ENCODE data around the gene TNPO1. TPM values are rescaled to one million over a fixed set of nuclear protein-coding genes. Genes with fewer than 3 reads are reported as not detected.

The TNPO1 gene
- polyA plus RNA-seq, 2 of the 4 experiments (the other 2 are of a cell fraction), result 199 to 350 TPM

DNA sequence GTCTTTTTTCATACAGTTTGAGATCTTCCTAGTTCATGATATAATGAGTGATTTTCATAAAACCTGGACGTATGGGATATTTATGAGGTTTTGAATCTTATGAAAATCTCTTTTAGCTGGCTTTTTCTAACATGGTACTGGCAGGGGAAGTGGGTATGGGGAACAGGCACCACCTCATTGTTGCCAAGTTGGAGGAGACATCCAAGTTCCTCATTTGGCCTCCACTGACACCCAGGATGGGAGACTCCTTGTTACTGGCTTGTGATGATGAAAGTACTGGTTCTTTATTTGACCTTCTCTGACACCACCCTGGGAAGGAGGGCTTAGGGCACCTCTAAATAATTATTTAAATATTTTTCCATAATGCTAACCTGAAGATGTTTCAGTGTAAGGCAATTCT lies 4.0 kb upstream of the TNPO1 start:
- Histone ChIP-seq H3K4me2 (no peak overlapping the region), H3K4me3 (no peak overlapping the region), H3K27ac (no peak overlapping the region), H3K4me1 (peaks cover 6% of the 10 kb centered on the region; the same call in 2 of the 3 replicates), H3K9me3 (peaks cover 11% of the 10 kb centered on the region)
- TF ChIP-seq, protein P1, sequence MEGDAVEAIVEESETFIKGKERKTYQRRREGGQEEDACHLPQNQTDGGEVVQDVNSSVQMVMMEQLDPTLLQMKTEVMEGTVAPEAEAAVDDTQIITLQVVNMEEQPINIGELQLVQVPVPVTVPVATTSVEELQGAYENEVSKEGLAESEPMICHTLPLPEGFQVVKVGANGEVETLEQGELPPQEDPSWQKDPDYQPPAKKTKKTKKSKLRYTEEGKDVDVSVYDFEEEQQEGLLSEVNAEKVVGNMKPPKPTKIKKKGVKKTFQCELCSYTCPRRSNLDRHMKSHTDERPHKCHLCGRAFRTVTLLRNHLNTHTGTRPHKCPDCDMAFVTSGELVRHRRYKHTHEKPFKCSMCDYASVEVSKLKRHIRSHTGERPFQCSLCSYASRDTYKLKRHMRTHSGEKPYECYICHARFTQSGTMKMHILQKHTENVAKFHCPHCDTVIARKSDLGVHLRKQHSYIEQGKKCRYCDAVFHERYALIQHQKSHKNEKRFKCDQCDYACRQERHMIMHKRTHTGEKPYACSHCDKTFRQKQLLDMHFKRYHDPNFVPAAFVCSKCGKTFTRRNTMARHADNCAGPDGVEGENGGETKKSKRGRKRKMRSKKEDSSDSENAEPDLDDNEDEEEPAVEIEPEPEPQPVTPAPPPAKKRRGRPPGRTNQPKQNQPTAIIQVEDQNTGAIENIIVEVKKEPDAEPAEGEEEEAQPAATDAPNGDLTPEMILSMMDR (IDR thresholded peaks at IDR 0.05), result no peak
- TF ChIP-seq HOXB5 (CRISPR knock-in tag; IDR thresholded peaks at IDR 0.05) (no peak), KDM5A (IDR thresholded peaks at IDR 0.05) (no peak), RARB (CRISPR knock-in tag; IDR thresholded peaks at IDR 0.05) (no peak), EHMT2 (IDR thresholded peaks at IDR 0.05; ENCODE audit: low read depth) (no peak), ZSCAN20 (CRISPR knock-in tag; IDR thresholded peaks at IDR 0.05) (no peak), HOXB13 (CRISPR knock-in tag; IDR thresholded peaks at IDR 0.05; ENCODE audit: low read depth) (no peak), NR3C1 (IDR thresholded peaks at IDR 0.05) (no peak), PHF8 (IDR thresholded peaks at IDR 0.05; ENCODE audit: borderline replicate concordance, low read depth) (no peak), SREBF2 (IDR thresholded peaks at IDR 0.05) (no peak), ZC3H11A (IDR thresholded peaks at IDR 0.05) (no peak), RNF2 (IDR thresholded peaks at IDR 0.05; ENCODE audit: borderline replicate concordance, low read depth) (no peak), GATA3 (IDR thresholded peaks at IDR 0.05; ENCODE audit: borderline replicate concordance) (no peak), BHLHE40 (IDR thresholded peaks at IDR 0.05; ENCODE audit: low read depth, low read length) (no peak), CHD4 (IDR thresholded peaks at IDR 0.05; ENCODE audit: borderline replicate concordance) (no peak), JUNB (IDR thresholded peaks at IDR 0.05) (no peak), RAD21 (conservative IDR thresholded peaks at IDR 0.05 in 1 of 2, IDR thresholded peaks at IDR 0.05 in 1 of 2) (no peak)
- TF ChIP-seq, protein P2, sequence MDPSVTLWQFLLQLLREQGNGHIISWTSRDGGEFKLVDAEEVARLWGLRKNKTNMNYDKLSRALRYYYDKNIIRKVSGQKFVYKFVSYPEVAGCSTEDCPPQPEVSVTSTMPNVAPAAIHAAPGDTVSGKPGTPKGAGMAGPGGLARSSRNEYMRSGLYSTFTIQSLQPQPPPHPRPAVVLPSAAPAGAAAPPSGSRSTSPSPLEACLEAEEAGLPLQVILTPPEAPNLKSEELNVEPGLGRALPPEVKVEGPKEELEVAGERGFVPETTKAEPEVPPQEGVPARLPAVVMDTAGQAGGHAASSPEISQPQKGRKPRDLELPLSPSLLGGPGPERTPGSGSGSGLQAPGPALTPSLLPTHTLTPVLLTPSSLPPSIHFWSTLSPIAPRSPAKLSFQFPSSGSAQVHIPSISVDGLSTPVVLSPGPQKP (IDR thresholded peaks at IDR 0.05; ENCODE audit: low read depth, low read length), result no peak
- TF ChIP-seq, protein P3, sequence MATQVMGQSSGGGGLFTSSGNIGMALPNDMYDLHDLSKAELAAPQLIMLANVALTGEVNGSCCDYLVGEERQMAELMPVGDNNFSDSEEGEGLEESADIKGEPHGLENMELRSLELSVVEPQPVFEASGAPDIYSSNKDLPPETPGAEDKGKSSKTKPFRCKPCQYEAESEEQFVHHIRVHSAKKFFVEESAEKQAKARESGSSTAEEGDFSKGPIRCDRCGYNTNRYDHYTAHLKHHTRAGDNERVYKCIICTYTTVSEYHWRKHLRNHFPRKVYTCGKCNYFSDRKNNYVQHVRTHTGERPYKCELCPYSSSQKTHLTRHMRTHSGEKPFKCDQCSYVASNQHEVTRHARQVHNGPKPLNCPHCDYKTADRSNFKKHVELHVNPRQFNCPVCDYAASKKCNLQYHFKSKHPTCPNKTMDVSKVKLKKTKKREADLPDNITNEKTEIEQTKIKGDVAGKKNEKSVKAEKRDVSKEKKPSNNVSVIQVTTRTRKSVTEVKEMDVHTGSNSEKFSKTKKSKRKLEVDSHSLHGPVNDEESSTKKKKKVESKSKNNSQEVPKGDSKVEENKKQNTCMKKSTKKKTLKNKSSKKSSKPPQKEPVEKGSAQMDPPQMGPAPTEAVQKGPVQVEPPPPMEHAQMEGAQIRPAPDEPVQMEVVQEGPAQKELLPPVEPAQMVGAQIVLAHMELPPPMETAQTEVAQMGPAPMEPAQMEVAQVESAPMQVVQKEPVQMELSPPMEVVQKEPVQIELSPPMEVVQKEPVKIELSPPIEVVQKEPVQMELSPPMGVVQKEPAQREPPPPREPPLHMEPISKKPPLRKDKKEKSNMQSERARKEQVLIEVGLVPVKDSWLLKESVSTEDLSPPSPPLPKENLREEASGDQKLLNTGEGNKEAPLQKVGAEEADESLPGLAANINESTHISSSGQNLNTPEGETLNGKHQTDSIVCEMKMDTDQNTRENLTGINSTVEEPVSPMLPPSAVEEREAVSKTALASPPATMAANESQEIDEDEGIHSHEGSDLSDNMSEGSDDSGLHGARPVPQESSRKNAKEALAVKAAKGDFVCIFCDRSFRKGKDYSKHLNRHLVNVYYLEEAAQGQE (IDR thresholded peaks at IDR 0.05), result no peak
- no peak for DNase-seq (ENCODE audit: low read depth in 1 of 2, low spot score in 1 of 2)
- ChIA-PET POLR2A (no interaction called here), CTCF (no interaction called here)
- FAIRE-seq, result peak; percentile 43
- WGBS (ENCODE audit: missing lambda C conversion rate), result 83% methylated on average over 1 of the region's 1 CpG
- ATAC-seq, result no peak

DNA sequence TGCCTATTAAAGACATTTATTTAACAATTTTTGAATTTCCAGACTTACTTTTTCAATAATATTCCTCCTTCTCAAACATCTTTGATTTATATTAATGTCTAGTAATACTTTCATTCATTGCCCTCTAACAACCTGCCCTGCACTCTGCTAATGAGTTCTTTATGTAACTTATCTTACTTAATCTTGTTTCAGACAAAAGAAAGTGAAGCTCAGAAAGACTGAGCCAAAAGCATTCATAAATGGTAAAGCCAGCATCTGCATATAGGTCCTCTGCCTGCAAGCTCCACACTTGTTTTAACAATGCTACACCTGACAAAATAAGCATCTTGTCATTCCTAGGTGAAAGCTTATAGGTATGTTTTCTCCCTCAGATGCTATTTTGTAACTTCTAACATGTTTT lies 2.4 kb upstream of the TNPO1 start:
- Histone ChIP-seq H3K4me1 (peaks cover 12% of the 10 kb centered on the region), H3K4me2 (no peak overlapping the region; the same call in 2 of the 3 replicates), H3K4me3 (no peak overlapping the region), H3K9me3 (peaks cover 6% of the 10 kb centered on the region; the same call in 1 of the 3 replicates), H3K27ac (no peak overlapping the region)
- no peak for ATAC-seq
- CTCF ChIA-PET, result no interaction called here
- POLR2A ChIA-PET, result no interaction called here
- FAIRE-seq, result no peak
- DNase-seq (ENCODE audit: low read depth in 1 of 2, low spot score in 1 of 2), result no peak
- TF ChIP-seq RAD21 (conservative IDR thresholded peaks at IDR 0.05 in 1 of 2, IDR thresholded peaks at IDR 0.05 in 1 of 2) (no peak), CHD4 (IDR thresholded peaks at IDR 0.05; ENCODE audit: borderline replicate concordance) (no peak), ZFP36 (IDR thresholded peaks at IDR 0.05; ENCODE audit: borderline replicate concordance, partially characterized antibody) (no peak), ESRRA (IDR thresholded peaks at IDR 0.05; ENCODE audit: borderline replicate concordance, low read length) (no peak), ZC3H11A (IDR thresholded peaks at IDR 0.05) (no peak), POLR2AphosphoS2 (conservative IDR thresholded peaks at IDR 0.05; ENCODE audit: low read length) (no peak), MAZ (IDR thresholded peaks at IDR 0.05; ENCODE audit: borderline replicate concordance, low read depth, low read length) (no peak), CBX2 (IDR thresholded peaks at IDR 0.05; ENCODE audit: borderline replicate concordance, low read depth) (no peak), TP53 (CRISPR knock-in tag; IDR thresholded peaks at IDR 0.05) (no peak), CHD2 (IDR thresholded peaks at IDR 0.05; ENCODE audit: low read length, partially characterized antibody) (no peak)
- TF ChIP-seq, protein P1 (IDR thresholded peaks at IDR 0.05), result no peak
- TF ChIP-seq, protein P4, sequence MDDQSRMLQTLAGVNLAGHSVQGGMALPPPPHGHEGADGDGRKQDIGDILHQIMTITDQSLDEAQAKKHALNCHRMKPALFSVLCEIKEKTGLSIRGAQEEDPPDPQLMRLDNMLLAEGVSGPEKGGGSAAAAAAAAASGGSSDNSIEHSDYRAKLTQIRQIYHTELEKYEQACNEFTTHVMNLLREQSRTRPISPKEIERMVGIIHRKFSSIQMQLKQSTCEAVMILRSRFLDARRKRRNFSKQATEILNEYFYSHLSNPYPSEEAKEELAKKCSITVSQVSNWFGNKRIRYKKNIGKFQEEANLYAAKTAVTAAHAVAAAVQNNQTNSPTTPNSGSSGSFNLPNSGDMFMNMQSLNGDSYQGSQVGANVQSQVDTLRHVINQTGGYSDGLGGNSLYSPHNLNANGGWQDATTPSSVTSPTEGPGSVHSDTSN (IDR thresholded peaks at IDR 0.05), result no peak
- TF ChIP-seq, protein P5, sequence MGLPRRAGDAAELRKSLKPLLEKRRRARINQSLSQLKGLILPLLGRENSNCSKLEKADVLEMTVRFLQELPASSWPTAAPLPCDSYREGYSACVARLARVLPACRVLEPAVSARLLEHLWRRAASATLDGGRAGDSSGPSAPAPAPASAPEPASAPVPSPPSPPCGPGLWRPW (IDR thresholded peaks at IDR 0.05), result no peak

Data from A549 (cell line).